ENCODE data around the gene PRKCI. TPM values are rescaled to one million over a fixed set of nuclear protein-coding genes. Genes with fewer than 3 reads are reported as not detected.

The PRKCI gene
- total RNA-seq, 1 donor from 2014 or later: 64.0 TPM

- Mint-ChIP-seq H3K36me3 (peaks cover 16% of the 10 kb centered on the region), H3K27ac (no peak overlapping the region), H3K4me3 (no peak overlapping the region), H3K4me1 (no peaks in the 10 kb centered on the region), H3K27me3 (ENCODE audit: low read depth) (no peaks in the 10 kb centered on the region), H3K9me3 (no peaks in the 10 kb centered on the region)
- no peak for TF ChIP-seq CTCF (IDR thresholded peaks at IDR 0.05; ENCODE audit: unreplicated experiment)
- DNase-seq (ENCODE audit: low spot score in 2 of 2, unreplicated experiment in 2 of 2): no peak
Observed at GRCh38 chr3:170301405-170301804, 79.2 kb downstream of the PRKCI start.

- H3K36me3 Mint-ChIP-seq: peaks cover 12% of the 10 kb centered on the region
Observed at GRCh38 chr3:170302008-170302407, 79.8 kb downstream of the PRKCI start.

DNA sequence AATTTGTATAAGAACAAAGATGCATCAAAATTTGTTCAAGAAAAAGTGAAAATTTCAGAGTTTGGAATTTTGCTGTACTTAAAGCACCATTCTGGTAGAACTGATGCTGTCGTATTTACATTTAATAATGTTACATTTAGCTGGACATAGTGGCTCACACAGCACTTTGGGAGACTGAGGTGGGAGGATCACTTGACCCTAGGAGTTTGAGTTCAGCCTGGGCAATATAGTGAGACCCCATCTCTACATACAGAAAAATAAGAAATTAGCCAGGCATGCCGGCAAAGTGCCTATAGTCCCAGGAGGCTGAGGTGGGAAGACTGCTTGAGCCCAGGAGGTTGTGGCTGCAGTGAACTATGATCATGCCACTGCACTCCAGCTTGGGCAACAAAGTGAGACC is 83.8 kb downstream of the PRKCI start:
- Mint-ChIP-seq H3K36me3 (peaks cover 4% of the 10 kb centered on the region), H3K27me3 (ENCODE audit: low read depth) (no peaks in the 10 kb centered on the region), H3K27ac (no peak overlapping the region), H3K9me3 (no peaks in the 10 kb centered on the region), H3K4me3 (no peak overlapping the region), H3K4me1 (peaks cover 6% of the 10 kb centered on the region)
- TF ChIP-seq CTCF (IDR thresholded peaks at IDR 0.05; ENCODE audit: unreplicated experiment): no peak
- DNase-seq (ENCODE audit: low spot score in 2 of 2, unreplicated experiment in 2 of 2): no peak

More at GRCh38 chr3:170302008-170302407, 79.8 kb downstream of the PRKCI start:
- TF ChIP-seq CTCF (IDR thresholded peaks at IDR 0.05; ENCODE audit: unreplicated experiment): no peak
- DNase-seq (ENCODE audit: low spot score in 2 of 2, unreplicated experiment in 2 of 2): no peak
- no peaks in the 10 kb centered on the region for H3K4me1 Mint-ChIP-seq
- H3K9me3 Mint-ChIP-seq: no peaks in the 10 kb centered on the region
- H3K27me3 Mint-ChIP-seq (ENCODE audit: low read depth): no peaks in the 10 kb centered on the region
- no peak overlapping the region for H3K27ac Mint-ChIP-seq
- H3K4me3 Mint-ChIP-seq: no peak overlapping the region

GRCh38 chr3:170307671-170308405 is 85.6 kb downstream of the PRKCI start:
- no peak for TF ChIP-seq CTCF (IDR thresholded peaks at IDR 0.05; ENCODE audit: unreplicated experiment)
- peaks cover 6% of the 10 kb centered on the region for H3K4me1 Mint-ChIP-seq
- no peak overlapping the region for H3K4me3 Mint-ChIP-seq
- no peaks in the 10 kb centered on the region for H3K9me3 Mint-ChIP-seq
- peaks cover 1% of the 10 kb centered on the region for H3K36me3 Mint-ChIP-seq
- DNase-seq (ENCODE audit: low spot score in 2 of 2, unreplicated experiment in 2 of 2): no peak
- no peak overlapping the region for H3K27ac Mint-ChIP-seq
- H3K27me3 Mint-ChIP-seq (ENCODE audit: low read depth): no peaks in the 10 kb centered on the region

DNA sequence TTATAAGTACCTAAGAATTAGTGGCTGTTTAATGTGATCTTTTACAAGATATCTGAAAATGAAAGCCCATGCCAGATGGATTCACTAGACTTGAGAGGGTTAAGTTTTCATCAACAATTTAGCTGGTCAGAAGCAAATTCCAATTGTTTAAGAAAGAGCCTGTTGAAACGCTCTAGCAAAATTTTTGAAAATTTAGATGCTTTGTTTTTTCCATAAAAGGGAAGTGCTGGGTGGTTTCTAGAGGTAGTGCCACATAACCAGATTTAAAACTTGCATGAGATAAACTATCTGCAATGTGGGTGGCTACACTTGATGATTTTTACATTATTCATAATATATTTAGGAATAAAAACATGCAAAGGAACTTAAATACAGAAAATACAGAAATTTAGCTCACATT is 86.8 kb downstream of the PRKCI start:
- Mint-ChIP-seq H3K4me1 (peaks cover 6% of the 10 kb centered on the region), H3K9me3 (no peaks in the 10 kb centered on the region), H3K27ac (no peak overlapping the region), H3K27me3 (ENCODE audit: low read depth) (no peaks in the 10 kb centered on the region), H3K4me3 (no peak overlapping the region), H3K36me3 (peaks cover 1% of the 10 kb centered on the region)
- no peak for TF ChIP-seq CTCF (IDR thresholded peaks at IDR 0.05; ENCODE audit: unreplicated experiment)
- DNase-seq (ENCODE audit: low spot score in 2 of 2, unreplicated experiment in 2 of 2): no peak
